ENCODE measurements around the gene SALL3. TPM values are rescaled to one million over a fixed set of nuclear protein-coding genes. Genes with fewer than 3 reads are reported as not detected.

The SALL3 gene
- total and polyA plus RNA-seq, 2 experiments from 2014 or later = 0.09 to 3.0 TPM

DNA sequence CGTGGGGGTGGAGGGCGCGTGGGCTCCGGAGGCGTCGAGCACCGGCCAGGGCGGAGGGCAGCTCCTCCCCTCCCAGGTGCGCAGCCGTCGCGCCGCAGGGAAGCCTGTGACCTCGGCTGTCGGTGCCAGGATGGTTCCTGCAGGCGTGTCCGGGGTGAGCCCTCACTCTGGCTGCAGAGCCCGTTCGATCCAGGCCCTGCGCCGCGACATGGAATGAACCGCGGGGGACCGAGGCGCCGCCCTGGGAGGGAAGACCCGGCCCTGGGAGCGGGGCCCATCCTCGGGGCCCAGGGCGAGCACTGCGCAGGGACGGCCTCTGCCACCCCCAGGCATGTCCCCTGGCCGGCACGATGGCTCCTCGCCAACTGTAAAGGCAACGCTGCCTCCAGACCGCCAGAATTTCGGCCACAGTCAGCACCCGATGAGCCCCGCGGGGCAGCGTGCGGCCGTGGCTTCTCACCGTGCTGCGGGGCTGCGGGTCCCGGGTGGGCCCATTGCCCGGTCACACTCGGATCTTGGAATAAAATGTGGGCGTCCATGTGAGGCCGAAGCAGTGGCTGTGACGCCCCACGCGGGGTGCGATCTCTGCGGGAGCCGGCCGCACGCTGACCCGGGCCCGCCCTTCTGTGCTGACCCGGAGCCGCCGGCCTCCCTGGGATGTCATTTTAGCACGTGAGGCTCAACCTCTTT is 26.6 kb downstream of the SALL3 start:
- TF ChIP-seq, protein P1, sequence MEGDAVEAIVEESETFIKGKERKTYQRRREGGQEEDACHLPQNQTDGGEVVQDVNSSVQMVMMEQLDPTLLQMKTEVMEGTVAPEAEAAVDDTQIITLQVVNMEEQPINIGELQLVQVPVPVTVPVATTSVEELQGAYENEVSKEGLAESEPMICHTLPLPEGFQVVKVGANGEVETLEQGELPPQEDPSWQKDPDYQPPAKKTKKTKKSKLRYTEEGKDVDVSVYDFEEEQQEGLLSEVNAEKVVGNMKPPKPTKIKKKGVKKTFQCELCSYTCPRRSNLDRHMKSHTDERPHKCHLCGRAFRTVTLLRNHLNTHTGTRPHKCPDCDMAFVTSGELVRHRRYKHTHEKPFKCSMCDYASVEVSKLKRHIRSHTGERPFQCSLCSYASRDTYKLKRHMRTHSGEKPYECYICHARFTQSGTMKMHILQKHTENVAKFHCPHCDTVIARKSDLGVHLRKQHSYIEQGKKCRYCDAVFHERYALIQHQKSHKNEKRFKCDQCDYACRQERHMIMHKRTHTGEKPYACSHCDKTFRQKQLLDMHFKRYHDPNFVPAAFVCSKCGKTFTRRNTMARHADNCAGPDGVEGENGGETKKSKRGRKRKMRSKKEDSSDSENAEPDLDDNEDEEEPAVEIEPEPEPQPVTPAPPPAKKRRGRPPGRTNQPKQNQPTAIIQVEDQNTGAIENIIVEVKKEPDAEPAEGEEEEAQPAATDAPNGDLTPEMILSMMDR (IDR thresholded peaks at IDR 0.05; ENCODE audit: low read depth, low read length) = no peak

DNA sequence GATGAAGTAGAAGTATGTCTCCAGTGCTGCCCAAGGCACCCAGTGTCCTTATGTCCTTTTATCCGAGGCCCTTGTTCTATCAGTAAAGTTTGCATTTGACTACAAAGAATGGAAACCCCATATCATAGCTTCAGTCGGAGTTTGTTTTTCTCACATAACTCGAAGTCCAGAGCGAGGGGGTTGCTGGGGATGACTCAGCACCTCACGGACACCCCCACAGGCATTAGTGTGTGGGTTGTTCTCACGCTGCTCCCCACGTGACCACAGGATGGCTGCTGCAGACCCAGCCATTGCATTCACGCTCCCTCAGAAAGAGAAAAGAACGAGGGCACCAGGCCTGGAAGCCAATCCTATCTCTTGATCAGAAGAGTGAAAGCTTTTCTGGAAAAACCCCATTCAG is 27.8 kb downstream of the SALL3 start:
- DNase-seq (ENCODE audit: low read depth in 1 of 2, low spot score in 1 of 2) = no peak
- Histone ChIP-seq H3K4me3 (no peak overlapping the region), H3K9me3 (ENCODE audit: low read depth) (no peaks in the 10 kb centered on the region), H3K27me3 (no peaks in the 10 kb centered on the region), H3K27ac (no peak overlapping the region), H3K4me1 (ENCODE audit: low read depth) (no peaks in the 10 kb centered on the region), H3K36me3 (no peaks in the 10 kb centered on the region)
- TF ChIP-seq, protein P1 (IDR thresholded peaks at IDR 0.05; ENCODE audit: low read depth, low read length) = no peak

More for the DNA sequence above, 26.6 kb downstream of the SALL3 start:
- Histone ChIP-seq H3K27me3 (no peaks in the 10 kb centered on the region), H3K9me3 (ENCODE audit: low read depth) (no peaks in the 10 kb centered on the region), H3K4me1 (ENCODE audit: low read depth) (no peaks in the 10 kb centered on the region), H3K27ac (no peak overlapping the region), H3K4me3 (no peak overlapping the region), H3K36me3 (no peaks in the 10 kb centered on the region)
- no peak for DNase-seq (ENCODE audit: low read depth in 1 of 2, low spot score in 1 of 2)

DNA sequence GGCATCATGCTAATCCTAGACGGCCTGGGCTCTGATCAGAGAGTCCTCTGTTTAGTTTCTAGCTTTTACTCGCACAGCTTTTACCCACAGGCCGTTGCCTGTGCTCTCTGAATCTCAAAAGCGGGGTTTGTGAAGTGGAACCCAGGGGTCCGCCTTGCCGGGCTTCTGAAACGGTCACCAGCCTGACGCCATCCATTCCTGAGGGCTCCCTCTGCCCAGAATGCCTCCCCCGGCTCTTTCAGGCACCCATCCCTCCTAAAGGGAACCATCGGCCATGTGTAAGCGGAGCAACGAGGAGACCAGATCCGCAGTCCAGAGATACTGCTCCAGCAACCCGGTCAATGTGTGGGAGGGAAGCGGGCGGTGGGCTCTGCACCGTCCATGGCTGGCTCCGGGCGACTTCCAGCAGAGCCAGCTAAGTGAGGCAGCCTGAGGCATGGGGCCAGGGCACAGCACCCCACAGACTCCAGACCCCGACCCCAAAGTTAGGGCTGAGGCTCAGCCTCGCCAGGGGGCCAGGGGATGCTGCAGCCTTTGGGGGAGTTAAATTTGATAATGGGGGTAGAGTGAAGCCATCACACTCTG is 28.8 kb downstream of the SALL3 start:
- Histone ChIP-seq H3K9me3 (ENCODE audit: low read depth) (no peaks in the 10 kb centered on the region), H3K36me3 (no peaks in the 10 kb centered on the region), H3K4me3 (no peak overlapping the region), H3K27ac (no peak overlapping the region), H3K4me1 (ENCODE audit: low read depth) (no peaks in the 10 kb centered on the region), H3K27me3 (no peaks in the 10 kb centered on the region)
- DNase-seq (ENCODE audit: low read depth in 1 of 2, low spot score in 1 of 2) = no peak
- TF ChIP-seq, protein P1 (IDR thresholded peaks at IDR 0.05; ENCODE audit: low read depth, low read length) = no peak

DNA sequence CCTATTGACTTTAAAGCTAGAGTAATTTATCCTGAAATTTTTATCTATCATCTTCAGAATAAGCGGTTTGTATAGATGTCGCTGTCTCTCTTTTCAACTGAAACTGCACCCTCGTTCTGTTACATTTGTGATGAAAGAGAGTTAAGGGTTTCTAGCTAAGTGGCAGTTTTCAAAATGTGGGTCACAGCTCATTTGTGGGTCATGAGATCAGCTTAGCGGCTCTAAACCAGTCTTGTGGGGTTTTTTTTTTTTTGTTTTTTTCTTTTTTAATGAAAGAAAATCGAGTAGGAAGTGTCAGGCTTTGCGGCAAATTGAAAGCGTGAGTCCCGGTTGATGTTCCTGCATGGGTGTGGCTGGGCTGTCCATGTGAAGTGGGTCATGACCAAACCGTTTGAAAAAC is 31.2 kb downstream of the SALL3 start:
- Histone ChIP-seq H3K27ac (no peak overlapping the region), H3K27me3 (no peaks in the 10 kb centered on the region), H3K36me3 (no peaks in the 10 kb centered on the region), H3K9me3 (ENCODE audit: low read depth) (no peaks in the 10 kb centered on the region), H3K4me3 (no peak overlapping the region), H3K4me1 (ENCODE audit: low read depth) (no peaks in the 10 kb centered on the region)
- TF ChIP-seq, protein P1 (IDR thresholded peaks at IDR 0.05; ENCODE audit: low read depth, low read length) = no peak
- DNase-seq (ENCODE audit: low read depth in 1 of 2, low spot score in 1 of 2) = no peak

DNA sequence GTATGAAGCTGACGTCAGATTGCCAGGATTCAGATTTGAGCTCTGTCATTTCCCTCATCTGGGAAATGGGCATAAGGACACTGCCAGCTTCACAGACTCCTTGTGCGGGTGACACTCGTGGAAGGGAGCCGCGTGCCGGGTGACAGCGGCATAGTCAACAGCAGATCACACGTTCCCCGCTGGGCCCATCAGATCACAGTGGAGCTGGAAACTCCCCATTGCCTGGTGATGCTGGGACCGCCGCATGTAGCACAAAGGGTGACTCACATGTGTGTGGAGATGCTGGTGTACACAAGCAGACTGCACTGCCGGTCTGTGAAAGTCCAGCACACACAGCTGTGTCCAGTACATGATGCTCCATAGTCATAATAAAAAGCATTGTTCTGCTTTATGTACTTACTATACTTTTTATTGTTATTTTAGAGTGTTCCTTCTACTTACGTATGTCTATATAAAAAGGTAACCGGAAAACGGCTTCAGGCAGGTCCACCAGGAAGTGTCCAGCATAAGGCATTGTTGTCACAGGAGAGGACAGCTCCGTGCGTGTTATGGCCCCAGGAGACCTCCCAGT is 31.8 kb downstream of the SALL3 start:
- Histone ChIP-seq H3K27me3 (no peaks in the 10 kb centered on the region), H3K36me3 (no peaks in the 10 kb centered on the region), H3K9me3 (ENCODE audit: low read depth) (no peaks in the 10 kb centered on the region), H3K4me3 (no peak overlapping the region), H3K4me1 (ENCODE audit: low read depth) (no peaks in the 10 kb centered on the region), H3K27ac (no peak overlapping the region)
- DNase-seq (ENCODE audit: low read depth in 1 of 2, low spot score in 1 of 2) = no peak
- TF ChIP-seq, protein P1 (IDR thresholded peaks at IDR 0.05; ENCODE audit: low read depth, low read length) = no peak
